ENCODE results near the gene AK1. TPM values are rescaled to one million over a fixed set of nuclear protein-coding genes. Genes with fewer than 3 reads are reported as not detected.

The AK1 gene
- total RNA-seq, 1 donor from 2014 or later = 39.6 TPM

GRCh38 chr9:127893392-127893791 lies 15.9 kb upstream of the AK1 start:
- no peak for DNase-seq (ENCODE audit: low read depth, low spot score)
- H3K4me1 Mint-ChIP-seq = peaks cover 17% of the 10 kb centered on the region
- no peak for TF ChIP-seq CTCF (conservative IDR thresholded peaks at IDR 0.05)
- no peak overlapping the region for H3K27ac Mint-ChIP-seq (ENCODE audit: unreplicated experiment)
- peaks cover 48% of the 10 kb centered on the region for H3K36me3 Mint-ChIP-seq (ENCODE audit: low read depth)
- H3K4me3 Mint-ChIP-seq = no peak overlapping the region
- peaks cover 6% of the 10 kb centered on the region for H3K9me3 Mint-ChIP-seq
- no peaks in the 10 kb centered on the region for H3K27me3 Mint-ChIP-seq (ENCODE audit: low read depth)

DNA sequence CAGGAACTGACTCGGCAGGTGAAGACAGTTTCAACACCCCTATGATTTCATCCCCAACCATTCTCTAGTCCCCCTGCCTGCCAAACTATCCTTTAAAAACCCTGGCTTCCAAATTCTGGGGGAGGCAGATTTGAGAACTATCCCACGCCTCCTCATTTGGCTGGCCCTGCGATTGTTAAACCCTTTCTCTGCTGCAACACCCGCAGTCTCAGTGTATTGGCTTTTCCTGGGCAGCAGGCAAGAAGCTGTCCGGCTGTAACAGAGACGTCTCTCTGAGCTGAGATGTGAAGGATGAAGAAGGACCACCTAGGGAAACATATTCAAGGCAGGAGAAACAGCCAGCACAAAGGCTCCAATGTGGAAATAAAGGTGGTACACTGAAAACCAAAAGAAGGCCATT lies 15.4 kb upstream of the AK1 start:
- Mint-ChIP-seq H3K9me3 (peaks cover 6% of the 10 kb centered on the region), H3K4me3 (peak overlapping the region; percentile 36), H3K27ac (ENCODE audit: unreplicated experiment) (no peak overlapping the region), H3K4me1 (peaks cover 14% of the 10 kb centered on the region), H3K27me3 (ENCODE audit: low read depth) (no peaks in the 10 kb centered on the region), H3K36me3 (ENCODE audit: low read depth) (peaks cover 48% of the 10 kb centered on the region)
- TF ChIP-seq CTCF (conservative IDR thresholded peaks at IDR 0.05) = no peak
- no peak for DNase-seq (ENCODE audit: low read depth, low spot score)

- Mint-ChIP-seq H3K4me3 (no peak overlapping the region), H3K36me3 (ENCODE audit: low read depth) (peaks cover 45% of the 10 kb centered on the region), H3K4me1 (no peaks in the 10 kb centered on the region), H3K27ac (ENCODE audit: unreplicated experiment) (no peak overlapping the region), H3K9me3 (peaks cover 6% of the 10 kb centered on the region), H3K27me3 (ENCODE audit: low read depth) (no peaks in the 10 kb centered on the region)
- no peak for TF ChIP-seq CTCF (conservative IDR thresholded peaks at IDR 0.05)
- no peak for DNase-seq (ENCODE audit: low read depth, low spot score)
These were observed 12.6 kb upstream of the AK1 start for GRCh38 chr9:127890053-127890452.

DNA sequence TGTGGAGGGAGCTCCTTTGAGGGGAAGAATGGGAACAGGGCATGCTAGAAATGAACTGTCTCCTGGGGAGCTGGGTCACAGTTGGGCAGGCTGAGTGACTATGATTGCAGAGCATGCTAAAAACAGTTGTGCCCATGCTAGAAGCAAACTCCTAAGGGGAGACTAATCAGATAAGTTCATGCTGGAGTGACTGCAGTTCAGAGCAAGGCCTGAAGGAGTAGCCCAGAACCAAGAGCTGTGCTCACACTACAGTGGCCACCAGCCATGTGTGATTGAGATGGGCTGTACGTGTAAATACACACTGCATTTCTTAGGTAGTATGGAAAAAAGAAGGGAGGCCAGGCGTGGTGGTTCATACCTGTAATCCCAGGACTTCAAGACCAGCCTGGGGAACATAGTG lies 10.3 kb upstream of the AK1 start:
- Mint-ChIP-seq H3K36me3 (ENCODE audit: low read depth) (peaks cover 22% of the 10 kb centered on the region), H3K27ac (ENCODE audit: unreplicated experiment) (no peak overlapping the region), H3K4me1 (peaks cover 8% of the 10 kb centered on the region), H3K4me3 (no peak overlapping the region), H3K9me3 (peaks cover 2% of the 10 kb centered on the region), H3K27me3 (ENCODE audit: low read depth) (no peaks in the 10 kb centered on the region)
- TF ChIP-seq CTCF (conservative IDR thresholded peaks at IDR 0.05) = peak; percentile 37
- DNase-seq (ENCODE audit: low read depth, low spot score) = no peak

DNA sequence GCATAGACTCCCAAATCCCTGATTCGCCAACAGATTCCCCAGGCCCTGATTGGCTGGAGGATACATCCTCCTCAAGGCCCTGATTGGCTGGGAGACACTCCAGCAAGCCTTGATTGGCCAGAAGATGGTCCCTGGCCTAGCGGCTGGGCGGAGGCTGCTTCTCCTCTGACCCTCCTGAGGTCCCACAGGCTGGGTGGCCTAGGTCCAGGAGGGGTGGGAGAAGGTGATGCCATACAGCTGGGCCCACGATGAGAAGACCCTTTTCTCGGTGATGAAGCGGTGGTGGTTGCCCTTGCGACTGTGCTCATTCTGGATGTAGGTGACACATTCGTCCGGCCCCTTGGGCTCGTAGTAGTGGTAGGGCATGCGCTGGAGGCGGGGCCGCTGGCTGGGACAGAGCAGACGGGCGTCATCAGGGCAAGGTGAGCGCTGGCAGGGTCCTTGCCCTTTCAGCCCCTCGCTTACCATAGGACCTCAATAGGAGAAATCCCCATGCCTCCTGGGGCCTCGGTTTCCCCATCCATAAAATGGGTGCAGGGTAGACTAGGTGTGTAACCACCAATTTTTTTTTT lies 9.0 kb upstream of the AK1 start:
- H3K36me3 Mint-ChIP-seq (ENCODE audit: low read depth) = peaks cover 13% of the 10 kb centered on the region
- H3K4me3 Mint-ChIP-seq = no peak overlapping the region
- peak overlapping the region; percentile 60 for H3K27ac Mint-ChIP-seq (ENCODE audit: unreplicated experiment)
- no peak for DNase-seq (ENCODE audit: low read depth, low spot score)
- no peak for TF ChIP-seq CTCF (conservative IDR thresholded peaks at IDR 0.05)
- no peaks in the 10 kb centered on the region for H3K27me3 Mint-ChIP-seq (ENCODE audit: low read depth)
- peaks cover 8% of the 10 kb centered on the region for H3K4me1 Mint-ChIP-seq
- no peaks in the 10 kb centered on the region for H3K9me3 Mint-ChIP-seq
